ENCODE data around the gene CDH12.
"Not testable (repeated sequence)": the region's sequence is repeated elsewhere in the genome, so short reads cannot be mapped to it uniquely, and the experiment has no call there.

The CDH12 gene

GRCh38 chr5:22852807-22853660 lies at the start of gene CDH12:
TSS of gene CDH12 (minus strand) at chr5:22853344.
- Mint-ChIP-seq H3K9me3 (no peaks in the 10 kb centered on the region), H3K36me3 (ENCODE audit: low read depth) (no peaks in the 10 kb centered on the region), H3K4me3 (peak within 1 kb of the TSS; percentile 14), H3K27ac (no peak within 1 kb of the TSS), H3K27me3 (ENCODE audit: low read depth) (peaks cover 10% of the 10 kb centered on the region), H3K4me1 (ENCODE audit: low read depth) (peaks cover 2% of the 10 kb centered on the region)

- no peaks in the 10 kb centered on the region for H3K4me1 Mint-ChIP-seq (ENCODE audit: low read depth)
- H3K27me3 Mint-ChIP-seq (ENCODE audit: low read depth): no peaks in the 10 kb centered on the region
- no peak overlapping the region for H3K4me3 Mint-ChIP-seq
- H3K27ac Mint-ChIP-seq: no peak overlapping the region
- no peaks in the 10 kb centered on the region for H3K36me3 Mint-ChIP-seq (ENCODE audit: low read depth)
- H3K9me3 Mint-ChIP-seq: peaks cover 13% of the 10 kb centered on the region
Measured at GRCh38 chr5:22901885-22902284, 48.7 kb upstream of the CDH12 start.

GRCh38 chr5:22900801-22901310 lies 47.7 kb upstream of the CDH12 start:
- peaks cover 16% of the 10 kb centered on the region for H3K9me3 Mint-ChIP-seq
- no peak overlapping the region for H3K27ac Mint-ChIP-seq
- no peaks in the 10 kb centered on the region for H3K4me1 Mint-ChIP-seq (ENCODE audit: low read depth)
- H3K27me3 Mint-ChIP-seq (ENCODE audit: low read depth): no peaks in the 10 kb centered on the region
- no peak overlapping the region for H3K4me3 Mint-ChIP-seq
- no peaks in the 10 kb centered on the region for H3K36me3 Mint-ChIP-seq (ENCODE audit: low read depth)

GRCh38 chr5:22899341-22899740 lies 46.2 kb upstream of the CDH12 start:
- H3K4me3 Mint-ChIP-seq: no peak overlapping the region
- H3K27me3 Mint-ChIP-seq (ENCODE audit: low read depth): no peaks in the 10 kb centered on the region

GRCh38 chr5:22896152-22896551 lies 43.0 kb upstream of the CDH12 start:
- Mint-ChIP-seq H3K4me1 (ENCODE audit: low read depth) (no peaks in the 10 kb centered on the region), H3K36me3 (ENCODE audit: low read depth) (no peaks in the 10 kb centered on the region), H3K9me3 (peaks cover 24% of the 10 kb centered on the region), H3K4me3 (no peak overlapping the region), H3K27me3 (ENCODE audit: low read depth) (no peaks in the 10 kb centered on the region), H3K27ac (no peak overlapping the region)

More at GRCh38 chr5:22899341-22899740, 46.2 kb upstream of the CDH12 start:
- Mint-ChIP-seq H3K36me3 (ENCODE audit: low read depth) (no peaks in the 10 kb centered on the region), H3K9me3 (peaks cover 18% of the 10 kb centered on the region), H3K4me1 (ENCODE audit: low read depth) (no peaks in the 10 kb centered on the region), H3K27ac (no peak overlapping the region)

- no peak overlapping the region for H3K4me3 Mint-ChIP-seq
- H3K27ac Mint-ChIP-seq: no peak overlapping the region
- no peaks in the 10 kb centered on the region for H3K36me3 Mint-ChIP-seq (ENCODE audit: low read depth)
- H3K4me1 Mint-ChIP-seq (ENCODE audit: low read depth): no peaks in the 10 kb centered on the region
- H3K27me3 Mint-ChIP-seq (ENCODE audit: low read depth): no peaks in the 10 kb centered on the region
- H3K9me3 Mint-ChIP-seq: peaks cover 15% of the 10 kb centered on the region
Measured at GRCh38 chr5:22892441-22892840, 39.3 kb upstream of the CDH12 start.

- Mint-ChIP-seq H3K4me3 (no peak overlapping the region), H3K4me1 (ENCODE audit: low read depth) (no peaks in the 10 kb centered on the region), H3K9me3 (peaks cover 8% of the 10 kb centered on the region), H3K36me3 (ENCODE audit: low read depth) (no peaks in the 10 kb centered on the region), H3K27me3 (ENCODE audit: low read depth) (no peaks in the 10 kb centered on the region), H3K27ac (no peak overlapping the region)
Measured at GRCh38 chr5:22889720-22890119, 36.6 kb upstream of the CDH12 start.

GRCh38 chr5:22887566-22887965 lies 34.4 kb upstream of the CDH12 start:
- H3K27ac Mint-ChIP-seq: no peak overlapping the region
- H3K9me3 Mint-ChIP-seq: peaks cover 4% of the 10 kb centered on the region
- no peaks in the 10 kb centered on the region for H3K27me3 Mint-ChIP-seq (ENCODE audit: low read depth)
- H3K36me3 Mint-ChIP-seq (ENCODE audit: low read depth): no peaks in the 10 kb centered on the region
- no peaks in the 10 kb centered on the region for H3K4me1 Mint-ChIP-seq (ENCODE audit: low read depth)
- H3K4me3 Mint-ChIP-seq: no peak overlapping the region

GRCh38 chr5:22858911-22859310 lies 5.8 kb upstream of the CDH12 start:
- not testable (repeated sequence) for H3K27ac Mint-ChIP-seq; H3K4me1 Mint-ChIP-seq (ENCODE audit: low read depth); H3K4me3 Mint-ChIP-seq; H3K36me3 Mint-ChIP-seq (ENCODE audit: low read depth); H3K9me3 Mint-ChIP-seq; H3K27me3 Mint-ChIP-seq (ENCODE audit: low read depth)

GRCh38 chr5:22855824-22856223 lies 2.7 kb upstream of the CDH12 start:
- Mint-ChIP-seq H3K27ac (no peak overlapping the region), H3K27me3 (ENCODE audit: low read depth) (peaks cover 10% of the 10 kb centered on the region), H3K4me3 (no peak overlapping the region), H3K36me3 (ENCODE audit: low read depth) (no peaks in the 10 kb centered on the region), H3K4me1 (ENCODE audit: low read depth) (peaks cover 2% of the 10 kb centered on the region), H3K9me3 (no peaks in the 10 kb centered on the region)

GRCh38 chr5:22850981-22851380 lies 2.2 kb downstream of the CDH12 start:
- H3K4me3 Mint-ChIP-seq: no peak overlapping the region
- H3K27me3 Mint-ChIP-seq (ENCODE audit: low read depth): peaks cover 10% of the 10 kb centered on the region
- H3K36me3 Mint-ChIP-seq (ENCODE audit: low read depth): no peaks in the 10 kb centered on the region
- no peak overlapping the region for H3K27ac Mint-ChIP-seq
- peaks cover 4% of the 10 kb centered on the region for H3K9me3 Mint-ChIP-seq
- peaks cover 2% of the 10 kb centered on the region for H3K4me1 Mint-ChIP-seq (ENCODE audit: low read depth)

GRCh38 chr5:22846693-22847092 lies 6.5 kb downstream of the CDH12 start:
- H3K36me3 Mint-ChIP-seq (ENCODE audit: low read depth): no peaks in the 10 kb centered on the region
- H3K4me1 Mint-ChIP-seq (ENCODE audit: low read depth): no peaks in the 10 kb centered on the region
- H3K4me3 Mint-ChIP-seq: no peak overlapping the region
- H3K9me3 Mint-ChIP-seq: peaks cover 10% of the 10 kb centered on the region
- no peaks in the 10 kb centered on the region for H3K27me3 Mint-ChIP-seq (ENCODE audit: low read depth)
- H3K27ac Mint-ChIP-seq: no peak overlapping the region

GRCh38 chr5:22844636-22845035 lies 8.5 kb downstream of the CDH12 start:
- no peaks in the 10 kb centered on the region for H3K36me3 Mint-ChIP-seq (ENCODE audit: low read depth)
- peaks cover 21% of the 10 kb centered on the region for H3K9me3 Mint-ChIP-seq
- no peaks in the 10 kb centered on the region for H3K4me1 Mint-ChIP-seq (ENCODE audit: low read depth)
- no peaks in the 10 kb centered on the region for H3K27me3 Mint-ChIP-seq (ENCODE audit: low read depth)
- H3K27ac Mint-ChIP-seq: no peak overlapping the region
- H3K4me3 Mint-ChIP-seq: no peak overlapping the region

GRCh38 chr5:22844155-22844554 lies 9.0 kb downstream of the CDH12 start:
- Mint-ChIP-seq H3K27ac (no peak overlapping the region), H3K9me3 (peaks cover 21% of the 10 kb centered on the region), H3K36me3 (ENCODE audit: low read depth) (no peaks in the 10 kb centered on the region), H3K27me3 (ENCODE audit: low read depth) (no peaks in the 10 kb centered on the region), H3K4me3 (no peak overlapping the region), H3K4me1 (ENCODE audit: low read depth) (no peaks in the 10 kb centered on the region)

- H3K36me3 Mint-ChIP-seq (ENCODE audit: low read depth): no peaks in the 10 kb centered on the region
- no peaks in the 10 kb centered on the region for H3K27me3 Mint-ChIP-seq (ENCODE audit: low read depth)
- H3K9me3 Mint-ChIP-seq: peaks cover 21% of the 10 kb centered on the region
- no peak overlapping the region for H3K4me3 Mint-ChIP-seq
- no peak overlapping the region for H3K27ac Mint-ChIP-seq
- no peaks in the 10 kb centered on the region for H3K4me1 Mint-ChIP-seq (ENCODE audit: low read depth)
Measured at GRCh38 chr5:22842574-22842973, 10.6 kb downstream of the CDH12 start.

Measured in T-helper 1 cell treated with Interleukin-12 subunit alpha and Interleukin-12 subunit beta and Interleukin-4 antibody, amounts not matched to agents 30 μg/mL and 1 μg/mL, for 36 hours (primary cell).